GM12864 (cell line): ENCODE measurements around the gene CDH13.

ENCODE experiments used
- DNase-seq: peaks from one replicate; pipeline ENCODE4 v3.0.0-alpha.2; 2011; ENCODE audit warnings: low read depth
- H3K4me3 ChIP-seq: 2 replicates; pipeline ENCODE4 v1.5.1; 2011; ENCODE audit warnings: mild to moderate bottlenecking, low read depth, low read length, control low read depth
- TF ChIP-seq, protein P1 (sequence below): IDR thresholded peaks from 2 replicates; pipeline ENCODE4 v1.5.1; 2011; ENCODE audit warnings: low read depth, mild to moderate bottlenecking, moderate library complexity, low read length, control low read depth, inconsistent platforms; ENCODE audit errors: missing control alignments

Gene CDH13

DNA sequence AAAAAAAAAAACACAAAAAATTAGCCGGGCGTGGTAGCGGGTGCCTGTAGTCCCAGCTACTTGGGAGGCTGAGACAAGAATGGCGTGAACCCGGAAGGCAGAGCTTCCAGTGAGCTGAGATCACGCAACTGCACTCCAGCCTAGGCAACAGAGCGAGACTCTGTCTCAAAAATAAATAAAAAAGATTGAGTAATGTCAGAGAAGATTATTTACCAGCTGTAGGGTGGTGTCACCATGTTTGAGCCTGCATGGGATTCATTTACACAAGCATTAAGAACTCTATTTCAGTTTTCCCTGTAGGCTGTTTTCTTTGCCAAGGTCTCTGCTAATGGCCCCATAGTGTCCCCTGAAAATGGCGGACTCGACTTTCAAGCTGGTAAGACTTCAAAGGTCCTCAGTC is 575.0 kb downstream of the CDH13 start:
- no peak overlapping the region for H3K4me3 ChIP-seq
- no peak for DNase-seq
- TF ChIP-seq, protein P1, sequence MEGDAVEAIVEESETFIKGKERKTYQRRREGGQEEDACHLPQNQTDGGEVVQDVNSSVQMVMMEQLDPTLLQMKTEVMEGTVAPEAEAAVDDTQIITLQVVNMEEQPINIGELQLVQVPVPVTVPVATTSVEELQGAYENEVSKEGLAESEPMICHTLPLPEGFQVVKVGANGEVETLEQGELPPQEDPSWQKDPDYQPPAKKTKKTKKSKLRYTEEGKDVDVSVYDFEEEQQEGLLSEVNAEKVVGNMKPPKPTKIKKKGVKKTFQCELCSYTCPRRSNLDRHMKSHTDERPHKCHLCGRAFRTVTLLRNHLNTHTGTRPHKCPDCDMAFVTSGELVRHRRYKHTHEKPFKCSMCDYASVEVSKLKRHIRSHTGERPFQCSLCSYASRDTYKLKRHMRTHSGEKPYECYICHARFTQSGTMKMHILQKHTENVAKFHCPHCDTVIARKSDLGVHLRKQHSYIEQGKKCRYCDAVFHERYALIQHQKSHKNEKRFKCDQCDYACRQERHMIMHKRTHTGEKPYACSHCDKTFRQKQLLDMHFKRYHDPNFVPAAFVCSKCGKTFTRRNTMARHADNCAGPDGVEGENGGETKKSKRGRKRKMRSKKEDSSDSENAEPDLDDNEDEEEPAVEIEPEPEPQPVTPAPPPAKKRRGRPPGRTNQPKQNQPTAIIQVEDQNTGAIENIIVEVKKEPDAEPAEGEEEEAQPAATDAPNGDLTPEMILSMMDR: no peak

GRCh38 chr16:83205896-83206295 is 579.1 kb downstream of the CDH13 start:
- no peak for DNase-seq
- no peak overlapping the region for H3K4me3 ChIP-seq
- TF ChIP-seq, protein P1: no peak

GRCh38 chr16:83206426-83206825 is 579.7 kb downstream of the CDH13 start:
- no peak for DNase-seq
- TF ChIP-seq, protein P1: no peak

GRCh38 chr16:83211711-83212110 is 584.9 kb downstream of the CDH13 start:
- H3K4me3 ChIP-seq: no peak overlapping the region
- TF ChIP-seq, protein P1: no peak
- DNase-seq: no peak

More at GRCh38 chr16:83206426-83206825, 579.7 kb downstream of the CDH13 start:
- no peak overlapping the region for H3K4me3 ChIP-seq

- TF ChIP-seq, protein P1: no peak
- no peak for DNase-seq
- H3K4me3 ChIP-seq: no peak overlapping the region
These were observed 585.6 kb downstream of the CDH13 start for GRCh38 chr16:83212301-83212841.

DNA sequence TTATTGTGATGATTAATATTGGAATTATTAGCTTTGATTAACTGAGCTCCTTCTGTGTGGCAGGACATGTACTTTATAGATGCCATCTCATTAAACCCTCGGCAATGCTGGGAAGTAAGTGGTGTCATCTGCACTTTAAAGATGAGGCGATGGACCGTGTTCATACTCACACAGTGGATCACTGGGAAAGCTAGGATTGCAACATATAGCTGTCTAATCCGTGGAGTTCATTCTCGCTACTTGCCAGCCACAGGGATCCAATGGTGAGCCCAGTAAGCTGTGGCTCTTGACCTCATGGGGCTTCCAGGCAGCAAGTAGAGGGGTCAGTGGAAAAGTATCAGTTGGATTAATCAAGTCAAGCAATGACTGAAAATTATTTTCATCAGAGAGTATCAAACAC is 587.9 kb downstream of the CDH13 start:
- DNase-seq: no peak
- no peak overlapping the region for H3K4me3 ChIP-seq

More for the DNA sequence above, 587.9 kb downstream of the CDH13 start:
- TF ChIP-seq, protein P1: no peak
